ENCODE results near the gene WDR70. TPM values are rescaled to one million over a fixed set of nuclear protein-coding genes. Genes with fewer than 3 reads are reported as not detected.

WDR70 gene
- total RNA-seq, 1 experiment from 2014 or later, result 35.0 TPM

- TF ChIP-seq, protein P1, sequence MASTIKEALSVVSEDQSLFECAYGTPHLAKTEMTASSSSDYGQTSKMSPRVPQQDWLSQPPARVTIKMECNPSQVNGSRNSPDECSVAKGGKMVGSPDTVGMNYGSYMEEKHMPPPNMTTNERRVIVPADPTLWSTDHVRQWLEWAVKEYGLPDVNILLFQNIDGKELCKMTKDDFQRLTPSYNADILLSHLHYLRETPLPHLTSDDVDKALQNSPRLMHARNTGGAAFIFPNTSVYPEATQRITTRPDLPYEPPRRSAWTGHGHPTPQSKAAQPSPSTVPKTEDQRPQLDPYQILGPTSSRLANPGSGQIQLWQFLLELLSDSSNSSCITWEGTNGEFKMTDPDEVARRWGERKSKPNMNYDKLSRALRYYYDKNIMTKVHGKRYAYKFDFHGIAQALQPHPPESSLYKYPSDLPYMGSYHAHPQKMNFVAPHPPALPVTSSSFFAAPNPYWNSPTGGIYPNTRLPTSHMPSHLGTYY (CRISPR knock-in tag; IDR thresholded peaks at IDR 0.05), result no peak
- no peak for TF ChIP-seq GTF2I (CRISPR knock-in tag; conservative IDR thresholded peaks at IDR 0.05)
- no peak for TF ChIP-seq ZBTB21 (CRISPR knock-in tag; IDR thresholded peaks at IDR 0.05; ENCODE audit: borderline replicate concordance)
- TF ChIP-seq OVOL2 (CRISPR knock-in tag; IDR thresholded peaks at IDR 0.05; ENCODE audit: borderline replicate concordance), result no peak
Observed at GRCh38 chr5:37533851-37534250, 154.7 kb downstream of the WDR70 start (continued).

DNA sequence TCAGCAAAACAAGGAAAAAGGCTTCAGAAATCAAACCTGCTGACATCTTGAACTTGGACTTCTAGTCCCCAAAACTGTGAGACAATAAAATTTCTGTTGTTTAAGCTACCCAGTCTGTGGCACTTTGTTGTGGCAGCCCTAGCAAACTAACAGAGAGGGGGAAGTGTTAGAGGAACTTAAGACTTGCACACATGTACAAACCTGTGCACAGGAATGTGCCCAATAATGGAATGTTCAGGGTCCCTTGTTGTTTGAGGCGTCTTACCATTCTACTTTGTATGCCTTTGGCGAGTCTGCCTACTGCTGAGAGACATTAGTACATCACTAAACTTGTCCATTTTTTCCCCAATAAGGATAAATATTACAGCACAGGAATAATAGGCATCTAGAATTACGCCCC lies 160.3 kb downstream of the WDR70 start:
- TF ChIP-seq, protein P2, sequence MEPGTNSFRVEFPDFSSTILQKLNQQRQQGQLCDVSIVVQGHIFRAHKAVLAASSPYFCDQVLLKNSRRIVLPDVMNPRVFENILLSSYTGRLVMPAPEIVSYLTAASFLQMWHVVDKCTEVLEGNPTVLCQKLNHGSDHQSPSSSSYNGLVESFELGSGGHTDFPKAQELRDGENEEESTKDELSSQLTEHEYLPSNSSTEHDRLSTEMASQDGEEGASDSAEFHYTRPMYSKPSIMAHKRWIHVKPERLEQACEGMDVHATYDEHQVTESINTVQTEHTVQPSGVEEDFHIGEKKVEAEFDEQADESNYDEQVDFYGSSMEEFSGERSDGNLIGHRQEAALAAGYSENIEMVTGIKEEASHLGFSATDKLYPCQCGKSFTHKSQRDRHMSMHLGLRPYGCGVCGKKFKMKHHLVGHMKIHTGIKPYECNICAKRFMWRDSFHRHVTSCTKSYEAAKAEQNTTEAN (CRISPR knock-in tag; IDR thresholded peaks at IDR 0.05), result no peak
- TF ChIP-seq, protein P1 (CRISPR knock-in tag; IDR thresholded peaks at IDR 0.05), result no peak
- no peak for TF ChIP-seq ZNF671 (CRISPR knock-in tag; IDR thresholded peaks at IDR 0.05)
- no peak for TF ChIP-seq GTF2I (CRISPR knock-in tag; conservative IDR thresholded peaks at IDR 0.05)
- TF ChIP-seq NFE2L1 (CRISPR knock-in tag; IDR thresholded peaks at IDR 0.05), result no peak
- no peak for TF ChIP-seq ZNF232 (CRISPR knock-in tag; IDR thresholded peaks at IDR 0.05)
- no peak for TF ChIP-seq ZNF219 (CRISPR knock-in tag; IDR thresholded peaks at IDR 0.05; ENCODE audit: borderline replicate concordance)
- TF ChIP-seq E2F5 (CRISPR knock-in tag; IDR thresholded peaks at IDR 0.05), result no peak
- TF ChIP-seq MXD4 (CRISPR knock-in tag; IDR thresholded peaks at IDR 0.05; ENCODE audit: borderline replicate concordance), result no peak
- no peak for TF ChIP-seq ARID4B (CRISPR knock-in tag; IDR thresholded peaks at IDR 0.05; ENCODE audit: borderline replicate concordance)
- TF ChIP-seq AFF4 (CRISPR knock-in tag; IDR thresholded peaks at IDR 0.05; ENCODE audit: borderline replicate concordance), result no peak
- TF ChIP-seq SOX15 (CRISPR knock-in tag; IDR thresholded peaks at IDR 0.05), result no peak
- TF ChIP-seq TEAD1 (CRISPR knock-in tag; IDR thresholded peaks at IDR 0.05), result no peak
- TF ChIP-seq USF1 (CRISPR knock-in tag; IDR thresholded peaks at IDR 0.05), result no peak
- no peak for TF ChIP-seq TCF7 (CRISPR knock-in tag; IDR thresholded peaks at IDR 0.05; ENCODE audit: low read depth)
- Mint-ChIP-seq H3K36me3 (no peaks in the 10 kb centered on the region), H3K27me3 (ENCODE audit: low read depth) (no peaks in the 10 kb centered on the region), H3K27ac (peak overlapping the region; percentile 25; the same call in 1 of the 2 replicates), H3K9me3 (0 out of 2 replicates have a peak, but pooled peaks cover 3% of the 10 kb centered on the region), H3K4me1 (peaks cover 6% of the 10 kb centered on the region), H3K4me3 (no peak overlapping the region)
- CTCF ChIA-PET, result interaction anchor here (1.0 kb wide), 1 partner anchor 15 kb away, joined by 3 read pairs; no protein-coding TSS in a partner anchor
- ATAC-seq, result no peak
- DNase-seq (ENCODE audit: low spot score), result no peak
- POLR2A ChIA-PET, result no interaction called here

Measured in WTC11 (cell line).